ENCODE measurements around the gene RAD51B. TPM values are rescaled to one million over a fixed set of nuclear protein-coding genes. Genes with fewer than 3 reads are reported as not detected.

The RAD51B gene
- total RNA-seq, 4 donors from 2014 or later: 6.2 to 39.9 (median 12.9) TPM

GRCh38 chr14:68737086-68737485 lies 917.5 kb downstream of the RAD51B start:
- Histone ChIP-seq H3K36me3 (no peaks in the 10 kb centered on the region), H3K4me3 (no peak overlapping the region), H3K9me3 (no peaks in the 10 kb centered on the region), H3K27me3 (no peaks in the 10 kb centered on the region), H3K4me1 (peaks cover 0 to 52% (median 26%) of the 10 kb centered on the region in 3 donors), H3K27ac (peak overlapping the region; percentile 62 to 87 (median 78))
- WGBS, 2 donors: 82 to 100% methylated on average over 1 of the region's 1 CpG
- TF ChIP-seq CTCF (IDR thresholded peaks at IDR 0.05) (no peak), POLR2A (IDR thresholded peaks at IDR 0.05) (no peak)
- intact Hi-C loops (cut with DNase I): no loop called here
- DNase-seq: no peak

GRCh38 chr14:68738559-68738958 lies 919.0 kb downstream of the RAD51B start:
- no peak overlapping the region for H3K4me3 ChIP-seq
- H3K27ac ChIP-seq: no peak overlapping the region
- H3K36me3 ChIP-seq: no peaks in the 10 kb centered on the region
- no peaks in the 10 kb centered on the region for H3K27me3 ChIP-seq
- WGBS, 2 donors: 93 to 100% methylated on average over 4 of the region's 4 CpGs
- intact Hi-C loops (cut with DNase I): no loop called here
- no peak for DNase-seq
- TF ChIP-seq CTCF (IDR thresholded peaks at IDR 0.05): no peak
- no peak for TF ChIP-seq POLR2A (IDR thresholded peaks at IDR 0.05)
- H3K4me1 ChIP-seq: peaks cover 0 to 40% (median 18%) of the 10 kb centered on the region in 3 donors
- no peaks in the 10 kb centered on the region for H3K9me3 ChIP-seq

GRCh38 chr14:68739701-68740100 lies 920.1 kb downstream of the RAD51B start:
- peaks cover 0 to 28% (median 14%) of the 10 kb centered on the region in 3 donors for H3K4me1 ChIP-seq
- H3K4me3 ChIP-seq: no peak overlapping the region
- DNase-seq: no peak
- H3K27me3 ChIP-seq: no peaks in the 10 kb centered on the region
- H3K27ac ChIP-seq: no peak overlapping the region
- H3K9me3 ChIP-seq: no peaks in the 10 kb centered on the region
- intact Hi-C loops (cut with DNase I): no loop called here
- no peak for TF ChIP-seq POLR2A (IDR thresholded peaks at IDR 0.05)
- no peak for TF ChIP-seq CTCF (IDR thresholded peaks at IDR 0.05)
- 97 to 98% methylated on average over 7 of the region's 7 CpGs for WGBS, 2 donors
- no peaks in the 10 kb centered on the region for H3K36me3 ChIP-seq

GRCh38 chr14:68740788-68741476 lies 921.4 kb downstream of the RAD51B start:
- TF ChIP-seq CTCF (IDR thresholded peaks at IDR 0.05) (no peak), POLR2A (IDR thresholded peaks at IDR 0.05) (no peak)
- WGBS, 2 donors: 87 to 97% methylated on average over 4 of the region's 4 CpGs
- Histone ChIP-seq H3K36me3 (no peaks in the 10 kb centered on the region), H3K9me3 (no peaks in the 10 kb centered on the region), H3K4me3 (no peak overlapping the region), H3K4me1 (peaks cover 0 to 16% (median 10%) of the 10 kb centered on the region in 3 donors), H3K27me3 (no peaks in the 10 kb centered on the region), H3K27ac (no peak overlapping the region)
- no peak for DNase-seq
- intact Hi-C loops (cut with DNase I): no loop called here

GRCh38 chr14:68741477-68741791 lies 921.9 kb downstream of the RAD51B start:
- no peak overlapping the region for H3K4me3 ChIP-seq
- DNase-seq: no peak
- no peaks in the 10 kb centered on the region for H3K36me3 ChIP-seq
- no peaks in the 10 kb centered on the region for H3K9me3 ChIP-seq
- no peak overlapping the region for H3K27ac ChIP-seq
- H3K27me3 ChIP-seq: no peaks in the 10 kb centered on the region
- H3K4me1 ChIP-seq: peaks cover 0 to 11% (median 5%) of the 10 kb centered on the region in 3 donors
- intact Hi-C loops (cut with DNase I): no loop called here
- no peak for TF ChIP-seq POLR2A (IDR thresholded peaks at IDR 0.05)
- no peak for TF ChIP-seq CTCF (IDR thresholded peaks at IDR 0.05)
